Glomerular visceral epithelial cell (primary cell): ENCODE data around the gene MSMP.

Source experiments
- DNase-seq: peaks from one replicate; pipeline ENCODE4 v3.0.0-alpha.2; 2016; ENCODE audit errors: extremely low spot score

MSMP gene

GRCh38 chr9:35723426-35723825 lies 30.6 kb downstream of the MSMP start:
- no peak for DNase-seq

DNA sequence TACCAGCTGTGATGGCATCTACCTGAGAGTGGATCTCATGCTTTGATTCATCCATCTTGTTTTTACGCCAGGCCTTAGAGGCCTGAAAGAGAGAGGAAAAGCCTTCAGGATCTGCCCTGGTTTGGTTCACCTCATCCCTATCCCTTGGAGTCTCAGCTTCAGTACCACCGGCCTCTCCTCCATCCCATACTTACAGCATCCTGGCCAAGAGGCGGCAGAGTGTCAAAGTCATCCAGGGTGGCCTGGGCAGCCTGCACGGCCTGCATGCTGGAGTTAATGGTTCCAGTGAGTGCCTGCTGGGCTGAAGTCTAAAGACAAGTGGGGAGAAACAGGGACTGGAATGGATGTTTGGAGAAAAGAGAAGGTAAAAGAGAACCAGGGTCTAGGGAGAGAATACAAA lies 34.5 kb downstream of the MSMP start:
- DNase-seq = no peak

- no peak for DNase-seq
Measured at GRCh38 chr9:35718721-35719511, 35.2 kb downstream of the MSMP start.

DNA sequence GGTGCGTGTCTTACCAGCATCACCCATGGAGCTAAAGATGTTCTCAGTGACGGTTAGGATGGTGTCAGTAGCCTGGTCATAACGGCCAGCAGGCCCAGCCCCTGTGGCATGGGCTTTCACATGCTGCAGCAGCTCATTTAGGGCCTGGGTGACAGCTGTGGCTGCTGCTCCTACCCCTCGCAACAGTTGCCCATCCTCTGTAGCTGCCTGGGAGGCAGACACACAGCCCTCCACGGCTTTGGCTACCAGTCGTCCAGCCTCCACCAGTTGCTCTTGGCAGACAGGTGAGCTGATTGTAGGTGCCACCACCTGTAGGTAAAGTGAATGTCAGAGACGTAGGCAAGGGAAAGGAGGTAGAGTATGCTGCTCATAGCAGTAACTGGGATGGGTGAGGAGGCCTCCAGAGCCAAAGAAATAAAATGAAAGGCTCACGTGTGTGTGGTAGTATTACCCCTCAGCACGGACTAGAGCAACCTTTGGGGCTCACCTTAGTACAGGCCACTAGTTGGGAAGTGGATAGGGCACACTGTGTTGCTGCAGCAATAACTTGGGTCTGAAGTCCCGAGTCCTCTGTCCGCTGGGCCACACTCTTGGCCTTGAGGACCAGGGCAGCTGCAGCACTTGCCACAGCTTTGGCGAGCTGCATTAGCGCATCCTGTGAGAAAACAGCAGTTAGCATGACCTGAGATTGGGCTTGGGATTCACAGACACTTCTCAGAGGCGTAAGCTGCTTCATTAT lies 36.8 kb downstream of the MSMP start:
- no peak for DNase-seq

DNA sequence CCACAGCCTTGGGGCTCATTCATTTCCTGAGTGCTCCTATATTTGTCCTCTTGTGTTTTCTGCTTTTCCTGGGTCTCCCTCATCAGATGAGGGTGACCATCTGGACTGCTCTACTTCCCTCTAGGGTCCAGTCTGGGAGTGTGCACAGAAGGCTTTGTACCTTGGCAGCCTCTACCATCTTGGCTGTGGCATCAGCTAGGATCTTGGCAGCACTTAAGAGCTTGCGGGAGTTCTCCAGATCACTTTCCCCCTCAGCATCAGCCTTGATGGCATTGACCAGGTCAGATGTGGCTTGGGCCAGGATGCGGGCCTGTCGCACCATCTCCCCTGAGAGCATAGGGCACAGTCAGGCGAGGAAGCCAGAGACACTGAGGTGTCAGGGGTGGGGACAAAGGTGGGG lies 37.8 kb downstream of the MSMP start:
- DNase-seq = no peak

DNA sequence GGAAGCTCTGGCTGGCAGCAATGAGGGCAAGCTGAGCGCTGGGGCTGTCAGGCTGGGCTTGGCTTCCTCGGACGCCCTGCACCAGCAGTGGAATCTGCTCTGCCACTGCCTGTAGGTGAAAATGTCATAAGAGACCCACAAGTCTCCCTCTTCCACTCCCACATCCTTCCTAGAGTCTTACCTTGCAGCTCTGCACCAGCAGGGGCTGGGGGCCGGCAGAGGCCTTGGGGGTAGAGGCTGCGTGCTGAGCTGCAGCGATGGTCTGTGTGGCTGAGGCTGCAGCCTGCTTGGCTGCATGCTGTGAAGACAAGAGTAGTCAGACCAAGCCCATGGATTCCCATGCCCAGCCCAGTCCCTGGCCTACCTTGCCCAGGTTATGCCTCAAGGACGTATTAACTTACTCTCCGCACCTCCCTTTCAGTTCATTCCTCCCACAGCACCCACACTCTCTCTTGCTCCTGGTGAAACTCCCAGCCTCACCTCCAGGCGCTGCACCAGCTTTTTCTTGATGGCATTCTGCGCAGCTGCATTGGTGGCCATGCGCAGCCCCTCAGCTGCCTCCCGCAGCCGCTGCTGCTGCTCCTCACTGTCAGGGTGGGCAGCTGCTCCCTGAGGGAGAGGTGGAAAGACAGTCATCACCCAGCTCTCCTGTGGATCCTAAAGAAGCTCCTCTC lies 39.4 kb downstream of the MSMP start:
- no peak for DNase-seq

GRCh38 chr9:35714123-35714522 lies 40.0 kb downstream of the MSMP start:
- no peak for DNase-seq

DNA sequence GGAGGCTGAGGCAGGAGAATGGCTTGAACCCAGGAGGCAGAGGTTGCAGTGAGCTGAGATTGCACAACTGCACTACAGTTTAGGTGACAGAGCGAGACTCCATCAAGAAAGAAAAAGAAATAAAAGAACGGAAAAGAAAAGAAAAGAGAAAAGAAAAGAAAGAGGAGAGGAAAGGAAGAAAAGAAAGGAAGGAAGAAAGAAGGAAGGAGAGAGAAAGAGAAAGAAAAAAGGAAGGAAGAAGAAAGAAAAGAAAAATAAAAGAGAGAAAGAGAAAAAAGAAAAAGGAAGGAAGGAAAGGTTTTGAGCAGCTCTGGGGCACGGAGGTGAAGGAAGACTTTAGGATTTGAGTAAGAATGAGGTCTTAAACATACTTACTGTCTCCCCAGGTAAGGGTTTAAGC lies 40.5 kb downstream of the MSMP start:
- DNase-seq = no peak

- no peak for DNase-seq
Measured at GRCh38 chr9:35712762-35713400, 41.2 kb downstream of the MSMP start.

- DNase-seq = no peak
Measured at GRCh38 chr9:35711501-35712428, 42.3 kb downstream of the MSMP start.

- no peak for DNase-seq
Measured at GRCh38 chr9:35710818-35711500, 43.1 kb downstream of the MSMP start.

DNA sequence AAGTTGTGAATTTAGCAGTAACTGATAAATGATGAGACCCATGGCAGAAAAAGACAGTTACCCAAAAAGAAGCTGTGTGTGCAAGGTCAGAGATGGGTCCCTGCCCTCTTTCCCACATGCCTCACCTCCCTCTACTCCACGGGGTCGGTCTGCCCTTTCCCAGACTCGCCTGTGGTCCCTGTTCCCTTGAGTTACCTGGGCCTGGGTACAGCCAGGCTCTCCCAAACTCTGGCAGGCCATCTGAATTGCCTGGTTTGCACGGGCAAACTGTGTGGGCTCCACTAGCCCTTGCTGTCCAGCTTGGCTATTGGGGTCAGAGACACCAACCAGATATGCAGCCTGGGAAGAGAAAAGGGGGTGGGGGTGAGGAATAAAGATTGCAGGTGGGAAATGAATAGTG lies 45.9 kb downstream of the MSMP start:
- no peak for DNase-seq

- no peak for DNase-seq
Measured at GRCh38 chr9:35706951-35707350, 47.1 kb downstream of the MSMP start.

- DNase-seq = no peak
Measured at GRCh38 chr9:35705836-35706430, 48.1 kb downstream of the MSMP start.

DNA sequence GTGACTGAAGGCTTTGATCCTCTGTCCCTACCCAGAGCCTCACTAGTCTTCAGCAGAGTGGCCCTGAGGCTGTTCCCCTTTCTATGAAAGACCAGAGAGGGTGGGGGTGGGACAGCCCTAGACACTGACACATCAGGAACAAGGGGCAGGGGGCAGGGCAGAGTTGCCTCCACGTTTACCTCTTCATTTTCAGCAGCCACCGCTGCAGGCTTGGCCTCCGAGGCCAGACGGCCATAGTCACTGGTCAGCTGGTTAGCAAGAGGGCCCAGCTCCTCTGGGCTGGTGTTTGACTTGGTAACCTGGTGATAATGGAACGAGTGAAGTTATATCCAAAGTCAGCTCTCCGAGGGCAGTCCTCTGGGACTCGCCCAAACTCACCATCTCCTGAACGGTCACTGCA lies 48.7 kb downstream of the MSMP start:
- no peak for DNase-seq

- no peak for DNase-seq
Measured at GRCh38 chr9:35703906-35704672, 50.0 kb downstream of the MSMP start.
